H1 (cell line): ENCODE results near the gene SPOCK1. TPM values are rescaled to one million over a fixed set of nuclear protein-coding genes. Genes with fewer than 3 reads are reported as not detected.
A peak's percentile ranks its signal among the peaks of the same experiment; 100 is the strongest.

Source experiments
- CTCF ChIA-PET: fragments of 300-600 bp; sonication (Branson Sonifier 250); formaldehyde crosslinking; loops from one replicate; lab custom pipeline; 2021; ENCODE audit not compliant: partially characterized antibody; lab: Charles Lee
- POLR2A ChIA-PET: fragments of 300-600 bp; sonication (Branson Sonifier 250); formaldehyde crosslinking; loops from one replicate; lab custom pipeline; 2021; ENCODE audit warnings: inconsistent platforms; ENCODE audit not compliant: partially characterized antibody; lab: Charles Lee
- DNase-seq, 2 experiments: peaks; one replicate each; pipeline versions ENCODE4 v3.0.0 to v3.0.0-alpha.2; 2010 to 2022; ENCODE audit warnings: low spot score in 2 of 2, low read depth in 1 of 2, mixed read lengths in 1 of 2
- FAIRE-seq: peaks from 2 replicates; lab custom pipeline; 2011; peaks lifted over from hg19 to GRCh38; lab: Jason Lieb, UNC
- H2AFZ ChIP-seq: 2 replicates; pipeline ENCODE4 v1.8.1; 2012; ENCODE audit warnings: low read length, inconsistent platforms
- H2AK5ac ChIP-seq: 2 replicates; pipeline ENCODE4 v1.6.1; 2013; ENCODE audit warnings: low read depth, low read length
- H2BK120ac ChIP-seq: replicated peaks from 2 replicates; pipeline ENCODE3; 2013; ENCODE audit warnings: low read depth, low read length, inconsistent platforms
- H2BK12ac ChIP-seq: 2 replicates; pipeline ENCODE4 v1.6.1; 2013; ENCODE audit warnings: low read depth, low read length
- H2BK15ac ChIP-seq: 2 replicates; pipeline ENCODE4 v1.6.1; 2013; ENCODE audit warnings: low read length
- H2BK20ac ChIP-seq: 2 replicates; pipeline ENCODE4 v1.6.1; 2013; ENCODE audit warnings: low read length
- H2BK5ac ChIP-seq: 2 replicates; pipeline ENCODE4 v1.6.1; 2013; ENCODE audit warnings: low read depth, low read length
- H3K14ac ChIP-seq: 2 replicates; pipeline ENCODE4 v1.6.1; 2013; ENCODE audit warnings: inconsistent platforms; ENCODE audit not compliant: insufficient read length
- H3K18ac ChIP-seq: 2 replicates; pipeline ENCODE4 v1.6.1; 2013; ENCODE audit warnings: low read length; ENCODE audit errors: extremely low read depth
- H3K23ac ChIP-seq: 2 replicates; pipeline ENCODE4 v1.6.1; 2013; ENCODE audit warnings: inconsistent platforms; ENCODE audit not compliant: insufficient read length
- H3K23me2 ChIP-seq: 2 replicates; pipeline ENCODE4 v1.6.1; 2013; ENCODE audit warnings: low read depth, low read length
- H3K27ac ChIP-seq: 2 replicates; pipeline ENCODE4 v1.6.1; 2011; ENCODE audit warnings: low read depth, low read length, inconsistent platforms
- H3K27me3 ChIP-seq, 4 experiments: replicated peaks in 1 of 4; 1 replicate in 1 of 4; 2 replicates in 3 of 4; pipeline versions ENCODE4 v1.6.1 to v1.8.1; 2011 to 2013; ENCODE audit warnings: low read length in 3 of 4, mild to moderate bottlenecking in 3 of 4, inconsistent platforms in 2 of 4, mixed read lengths in 2 of 4, moderate library complexity in 1 of 4; ENCODE audit not compliant: control insufficient read depth in 3 of 4, insufficient read depth in 3 of 4; ENCODE audit errors: extremely low read depth in 1 of 4
- H3K36me3 ChIP-seq, 4 experiments: 2 replicates each; pipeline versions ENCODE4 v1.6.1 to v1.8.1; 2011 to 2013; ENCODE audit warnings: mild to moderate bottlenecking in 4 of 4, low read length in 3 of 4, moderate library complexity in 2 of 4, control low read depth in 1 of 4, inconsistent platforms in 1 of 4; ENCODE audit not compliant: insufficient read depth in 4 of 4, control insufficient read depth in 2 of 4
- H3K4ac ChIP-seq: replicated peaks from 2 replicates; pipeline ENCODE3; 2013; ENCODE audit warnings: low read length, low read depth, mixed read lengths, inconsistent platforms; ENCODE audit not compliant: insufficient read length
- H3K4me1 ChIP-seq, 4 experiments: replicated peaks in 1 of 4; 1 replicate in 1 of 4; 2 replicates in 3 of 4; pipeline versions ENCODE4 v1.6.1 to v1.8.1; 2011 to 2013; ENCODE audit warnings: low read length in 3 of 4, inconsistent platforms in 2 of 4, mixed read lengths in 1 of 4; ENCODE audit not compliant: insufficient read depth in 4 of 4, control insufficient read depth in 3 of 4
- H3K4me2 ChIP-seq, 2 experiments: 2 replicates each; pipeline versions ENCODE4 v1.6.1 to v1.8.1; 2011 to 2013; ENCODE audit warnings: low read depth in 2 of 2, low read length in 2 of 2, control low read depth in 1 of 2, inconsistent platforms in 1 of 2, mild to moderate bottlenecking in 1 of 2; ENCODE audit not compliant: insufficient read depth in 1 of 2
- H3K4me3 ChIP-seq, 4 experiments: fragments of 200-600, 300-600 bp in 1 of 4; sonication (generic), shearing (Covaris generic), sonication (Bioruptor Twin) in 1 of 4; 2 replicates each; pipeline versions ENCODE4 v1.5.1 to v1.8.1; 2011 to 2016; ENCODE audit warnings: low read length in 4 of 4, low read depth in 3 of 4, control low read depth in 2 of 4, inconsistent platforms in 2 of 4, mild to moderate bottlenecking in 2 of 4, mixed read lengths in 1 of 4, moderate library complexity in 1 of 4; ENCODE audit not compliant: insufficient read depth in 2 of 4; ENCODE audit errors: extremely low read depth in 1 of 4
- H3K56ac ChIP-seq: replicated peaks from 2 replicates; pipeline ENCODE3; 2013; ENCODE audit warnings: low read depth, mild to moderate bottlenecking, mixed read lengths, low read length, inconsistent platforms; ENCODE audit not compliant: insufficient read length
- H3K79me1 ChIP-seq: 2 replicates; pipeline ENCODE4 v1.6.1; 2013; ENCODE audit warnings: low read depth, low read length, control low read depth
- H3K79me2 ChIP-seq, 2 experiments: 2 replicates each; pipeline versions ENCODE4 v1.6.1 to v1.8.1; 2012 to 2013; ENCODE audit warnings: low read length in 2 of 2, mild to moderate bottlenecking in 2 of 2, inconsistent platforms in 1 of 2; ENCODE audit not compliant: insufficient read depth in 2 of 2, control insufficient read depth in 1 of 2
- H3K9ac ChIP-seq, 4 experiments: replicated peaks in 1 of 4; 1 replicate in 1 of 4; 2 replicates in 3 of 4; pipeline versions ENCODE4 v1.6.1 to v1.8.1; 2011 to 2013; ENCODE audit warnings: low read depth in 3 of 4, low read length in 3 of 4, control low read depth in 2 of 4, mild to moderate bottlenecking in 2 of 4, moderate library complexity in 2 of 4, inconsistent platforms in 1 of 4; ENCODE audit errors: extremely low read depth in 1 of 4
- H3K9me3 ChIP-seq, 2 experiments: 2 replicates each; pipeline versions ENCODE4 v1.6.1 to v1.8.1; 2012 to 2013; ENCODE audit warnings: mild to moderate bottlenecking in 2 of 2, moderate library complexity in 2 of 2, control low read depth in 1 of 2, inconsistent platforms in 1 of 2, low read depth in 1 of 2, low read length in 1 of 2, mixed read lengths in 1 of 2; ENCODE audit not compliant: insufficient read depth in 2 of 2
- H4K20me1 ChIP-seq, 2 experiments: replicated peaks in 1 of 2; 2 replicates each; pipeline versions ENCODE3 to v1.8.1; 2011 to 2013; ENCODE audit warnings: inconsistent platforms in 2 of 2, low read length in 2 of 2, mild to moderate bottlenecking in 1 of 2; ENCODE audit not compliant: insufficient read depth in 2 of 2, control insufficient read depth in 1 of 2
- H4K5ac ChIP-seq: 2 replicates; pipeline ENCODE4 v1.6.1; 2013; ENCODE audit warnings: low read length, low read depth, mixed read lengths, inconsistent platforms; ENCODE audit not compliant: insufficient read length
- H4K8ac ChIP-seq: 2 replicates; pipeline ENCODE4 v1.8.0; 2013; ENCODE audit warnings: mild to moderate bottlenecking, moderate library complexity, low read length, inconsistent platforms; ENCODE audit not compliant: insufficient read depth; ENCODE audit errors: extremely low read depth
- H4K91ac ChIP-seq: replicated peaks from 2 replicates; pipeline ENCODE3; 2013; ENCODE audit warnings: low read length, mixed read lengths, inconsistent platforms; ENCODE audit not compliant: insufficient read length
- WGBS, 2 experiments: shearing (Covaris generic) in 1 of 2; methylation state at CpG; one replicate each; pipeline versions ENCODE4 v1.1.6 to v1.1.7; 2013 to 2015; ENCODE audit warnings: low lambda C conversion rate in 2 of 2, mixed read lengths in 2 of 2, inconsistent platforms in 1 of 2, low coverage in 1 of 2, missing lambda C conversion rate in 1 of 2; ENCODE audit not compliant: insufficient replicate concordance in 2 of 2, insufficient coverage in 1 of 2, insufficient read length in 1 of 2; ENCODE audit errors: extremely low coverage in 1 of 2, missing lambda C conversion rate in 1 of 2; 5-methylcytosine and 5-hydroxymethylcytosine counted together
- polyA plus RNA-seq, 7 experiments: library from polyadenylated mRNA; depleted of rRNA in 3 of 7; stranded (reverse) in 5 of 7; unstranded in 2 of 7; fragments of >200 nt in 5 of 7; fragments of 200-250 nt in 2 of 7; gene quantifications; 1 replicate in 5 of 7; 2 replicates in 1 of 7; 4 replicates in 1 of 7; pipeline versions ENCODE4 v1.2.1 to v1.2.3, GENCODE V29; 2011 to 2013; ENCODE audit warnings: missing spikeins in 2 of 7, mixed read lengths in 2 of 7
- total RNA-seq: library from RNA; stranded (reverse); fragmentation: NEBNext Ultra II Directional; extraction: Animal tissue kit (Norgen Biotek cat#: 25700); gene quantifications from 2 replicates; pipeline ENCODE4 v1.2.1, GENCODE V29; 2021

The SPOCK1 gene
- total and polyA plus RNA-seq, 2 of the 8 experiments (the other 6 are each of a cell fraction or from before 2014, with no cell fraction given), result 6.9 to 18.1 TPM

DNA sequence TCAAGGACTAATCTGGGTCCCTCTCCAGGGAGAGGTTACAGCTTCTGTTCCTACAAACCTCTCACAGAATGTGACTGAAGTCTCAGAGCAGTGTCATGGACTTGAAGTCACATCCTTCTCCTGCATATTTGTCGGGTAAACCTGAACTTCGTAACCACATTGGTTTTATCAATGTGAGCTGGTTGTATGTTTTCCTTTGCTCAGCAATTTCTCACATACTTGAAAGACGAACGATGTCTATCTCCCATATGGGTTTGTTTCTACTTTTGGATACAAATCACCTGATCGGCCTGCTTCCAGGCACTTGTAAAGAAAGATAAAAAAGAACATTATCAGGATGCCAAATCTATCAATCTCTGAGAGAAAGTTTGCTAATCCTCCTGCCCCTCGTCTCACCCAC lies 411.0 kb downstream of the SPOCK1 start:
- no peaks in the 10 kb centered on the region for H3K9me3 ChIP-seq
- H3K4ac ChIP-seq, result no peak overlapping the region
- H2BK15ac ChIP-seq, result no peak overlapping the region
- no peaks in the 10 kb centered on the region for H3K79me2 ChIP-seq
- H3K4me3 ChIP-seq, result no peak overlapping the region
- no peak overlapping the region for H2BK5ac ChIP-seq
- H4K20me1 ChIP-seq, result no peaks in the 10 kb centered on the region
- ChIA-PET CTCF (interaction anchor here (5.9 kb wide), 1 partner anchor 11 kb away, joined by 53 read pairs; no protein-coding TSS in a partner anchor), POLR2A (no interaction called here)
- peaks cover 7 to 14% (median 11%) of the 10 kb centered on the region in 4 experiments for H3K4me1 ChIP-seq
- H3K4me2 ChIP-seq, result no peak overlapping the region
- H4K8ac ChIP-seq, result no peak overlapping the region
- H3K9ac ChIP-seq, result no peak overlapping the region
- no peak overlapping the region for H3K27ac ChIP-seq
- H3K18ac ChIP-seq, result peak overlapping the region; percentile 2; the same call in 1 of the 2 replicates
- H2BK12ac ChIP-seq, result no peak overlapping the region
- no peak overlapping the region for H4K91ac ChIP-seq
- H2BK120ac ChIP-seq, result no peak overlapping the region
- no peak for FAIRE-seq
- H3K27me3 ChIP-seq, result no peaks in the 10 kb centered on the region
- H3K79me1 ChIP-seq, result no peaks in the 10 kb centered on the region
- H3K36me3 ChIP-seq, result no peaks in the 10 kb centered on the region
- DNase-seq, result no peak
- no peaks in the 10 kb centered on the region for H3K23me2 ChIP-seq
- no peak overlapping the region for H2AK5ac ChIP-seq
- 91% methylated on average over 6 of the region's 6 CpGs; no CpG with 5 or more reads in 1 of the 2 experiments for WGBS, 2 experiments
- no peak overlapping the region for H2AFZ ChIP-seq
- no peak overlapping the region for H3K14ac ChIP-seq
- H4K5ac ChIP-seq, result no peak overlapping the region
- H3K23ac ChIP-seq, result no peak overlapping the region
- no peak overlapping the region for H3K56ac ChIP-seq
- no peak overlapping the region for H2BK20ac ChIP-seq
